CD8-positive, alpha-beta memory T cell (primary cell): ENCODE data around the gene C3orf22. TPM values are rescaled to one million over a fixed set of nuclear protein-coding genes. Genes with fewer than 3 reads are reported as not detected.
A peak's percentile ranks its signal among the peaks of the same experiment; 100 is the strongest.

Experiments
- CTCF ChIA-PET: fragments of 350-600 bp; sonication (Branson Sonifier 250); formaldehyde crosslinking; loops from one replicate; lab custom pipeline; 2021; ENCODE audit warnings: antibody characterized with exemption; lab: Charles Lee
- POLR2A ChIA-PET: fragments of 350-600 bp; sonication (Branson Sonifier 250); formaldehyde crosslinking; loops from one replicate; lab custom pipeline; 2021; ENCODE audit warnings: antibody characterized with exemption; lab: Charles Lee
- DNase-seq, 5 donors: peaks; one replicate each; pipeline versions ENCODE4 v3.0.0 to v3.0.0-alpha.2; 2020 to 2022; ENCODE audit warnings: mixed read lengths in 1 of 5
- H3K27ac ChIP-seq: one replicate; pipeline ENCODE4 v1.7.0; 2013; ENCODE audit warnings: low read depth, mild to moderate bottlenecking, low read length, moderate library complexity
- H3K27me3 ChIP-seq: 2 replicates; pipeline ENCODE4 v1.7.0; 2013; ENCODE audit warnings: low read length, mild to moderate bottlenecking; ENCODE audit not compliant: insufficient read depth, poor library complexity, severe bottlenecking
- H3K36me3 ChIP-seq: 2 replicates; pipeline ENCODE4 v1.7.0; 2013; ENCODE audit warnings: mild to moderate bottlenecking, low read length, moderate library complexity; ENCODE audit not compliant: insufficient read depth
- H3K4me1 ChIP-seq: 2 replicates; pipeline ENCODE4 v1.7.0; 2013; ENCODE audit warnings: mild to moderate bottlenecking, low read length, moderate library complexity; ENCODE audit not compliant: insufficient read depth
- H3K4me3 ChIP-seq: 2 replicates; pipeline ENCODE4 v1.7.0; 2013; ENCODE audit warnings: mild to moderate bottlenecking, low read length
- H3K9me3 ChIP-seq: 2 replicates; pipeline ENCODE4 v1.7.0; 2013; ENCODE audit warnings: mild to moderate bottlenecking, low read length
- H3K27ac Mint-ChIP-seq, 8 donors: one replicate each; pipeline ENCODE4 v1.8.0; 2020 to 2021; ENCODE audit warnings: mixed read lengths in 8 of 8, mild to moderate bottlenecking in 6 of 8, inconsistent platforms in 3 of 8, moderate library complexity in 3 of 8
- H3K27me3 Mint-ChIP-seq, 2 donors: one replicate each; pipeline ENCODE4 v1.8.0; 2020 to 2021; ENCODE audit warnings: mixed read lengths in 2 of 2, mild to moderate bottlenecking in 1 of 2, moderate library complexity in 1 of 2
- H3K36me3 Mint-ChIP-seq, 3 donors: one replicate each; pipeline ENCODE4 v1.8.0; 2020 to 2021; ENCODE audit warnings: mixed read lengths in 3 of 3, inconsistent platforms in 1 of 3, mild to moderate bottlenecking in 1 of 3
- H3K4me1 Mint-ChIP-seq, 3 donors: one replicate each; pipeline ENCODE4 v1.8.0; 2020 to 2021; ENCODE audit warnings: mixed read lengths in 3 of 3, inconsistent platforms in 1 of 3, mild to moderate bottlenecking in 1 of 3
- H3K4me3 Mint-ChIP-seq, 7 donors: one replicate each; pipeline ENCODE4 v1.8.0; 2020 to 2021; ENCODE audit warnings: mixed read lengths in 7 of 7, mild to moderate bottlenecking in 6 of 7, moderate library complexity in 4 of 7, inconsistent platforms in 2 of 7
- H3K9me3 Mint-ChIP-seq, 5 donors: one replicate each; pipeline ENCODE4 v1.8.0; 2020 to 2022; ENCODE audit warnings: mixed read lengths in 5 of 5, mild to moderate bottlenecking in 3 of 5, moderate library complexity in 2 of 5, inconsistent platforms in 1 of 5
- polyA plus RNA-seq: library from polyadenylated mRNA; unstranded; fragments of 300-500 nt; fragmentation: Illumina TruSeq; gene quantifications from one replicate; pipeline ENCODE4 v1.2.3, GENCODE V29; 2021
- total RNA-seq, 2 experiments: library from RNA; stranded (reverse); gene quantifications; one replicate each; pipeline ENCODE4 v1.2.3, GENCODE V29; 2021

C3orf22 gene
- total and polyA plus RNA-seq, 3 experiments from 2014 or later: not detected

DNA sequence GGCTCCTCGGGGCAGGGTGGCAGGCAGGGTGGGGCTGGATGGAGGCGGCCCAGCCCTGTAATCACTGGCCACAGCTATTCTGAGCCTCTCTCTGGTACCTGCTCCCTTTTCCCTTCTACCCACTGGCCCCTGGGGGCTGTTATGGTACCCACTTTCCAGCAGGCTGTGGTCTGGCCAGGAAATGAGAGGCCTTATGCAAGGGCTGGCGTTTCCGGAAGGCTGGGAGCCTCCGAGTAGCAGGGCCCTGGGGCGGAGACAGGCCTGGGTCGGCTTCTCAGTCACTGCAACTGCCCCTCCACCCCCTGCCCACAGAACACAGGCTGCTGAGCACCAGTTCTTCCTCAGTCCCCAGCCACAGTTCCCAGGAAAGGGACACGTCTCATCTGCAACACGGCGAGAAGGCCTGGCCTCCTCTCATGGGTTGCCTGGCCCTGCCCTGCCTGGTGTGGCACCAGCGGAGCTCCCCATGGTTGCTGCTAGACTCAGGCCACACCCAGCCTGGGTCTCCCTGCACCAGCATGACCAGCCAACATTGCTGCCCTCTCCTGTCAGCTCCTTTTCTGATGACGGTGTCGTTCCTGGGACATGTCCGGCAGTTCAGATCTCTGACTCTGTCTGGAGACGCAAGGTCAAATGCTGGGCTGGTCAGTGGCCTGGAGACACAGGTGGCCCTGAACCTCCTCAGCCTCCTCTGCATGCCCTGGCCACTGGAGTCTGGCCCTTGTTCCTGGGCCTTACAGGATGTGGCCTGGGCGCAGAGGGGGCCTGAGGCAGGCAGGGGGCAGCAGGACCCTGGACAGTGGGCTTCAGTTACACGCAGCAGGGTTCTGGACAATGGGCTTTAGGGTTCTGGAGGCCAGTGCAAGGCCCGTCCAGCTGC is 28.3 kb downstream of the C3orf22 start:
- H3K9me3 Mint-ChIP-seq: no peaks in the 10 kb centered on the region
- H3K4me3 ChIP-seq: no peak overlapping the region
- no peaks in the 10 kb centered on the region for H3K9me3 ChIP-seq
- H3K4me1 ChIP-seq: no peaks in the 10 kb centered on the region
- no peak overlapping the region for H3K4me3 Mint-ChIP-seq
- H3K27ac Mint-ChIP-seq: peak overlapping the region in 1 of 8 donors; percentile 79
- POLR2A ChIA-PET: no interaction called here
- H3K36me3 Mint-ChIP-seq: no peaks in the 10 kb centered on the region
- H3K27me3 Mint-ChIP-seq: peaks cover 5 to 10% of the 10 kb centered on the region in 2 donors
- CTCF ChIA-PET: interaction anchor here (2.3 kb wide), 1 partner anchor 9 kb away, joined by 14 read pairs; no protein-coding TSS in a partner anchor
- no peak overlapping the region for H3K27ac ChIP-seq
- H3K36me3 ChIP-seq: no peaks in the 10 kb centered on the region
- no peaks in the 10 kb centered on the region for H3K4me1 Mint-ChIP-seq
- H3K27me3 ChIP-seq: no peaks in the 10 kb centered on the region
- peak in 1 of 5 donors; percentile 39 for DNase-seq

- peaks cover 9 to 14% of the 10 kb centered on the region in 2 donors for H3K27me3 Mint-ChIP-seq
These were observed 29.1 kb downstream of the C3orf22 start for GRCh38 chr3:126529585-126530170.

GRCh38 chr3:126528800-126529541 is 29.8 kb downstream of the C3orf22 start:
- DNase-seq: no peak
- Mint-ChIP-seq H3K4me3 (no peak overlapping the region), H3K9me3 (no peaks in the 10 kb centered on the region), H3K36me3 (no peaks in the 10 kb centered on the region), H3K4me1 (no peaks in the 10 kb centered on the region), H3K27ac (peak overlapping the region in 1 of 8 donors; percentile 41), H3K27me3 (peaks cover 10% of the 10 kb centered on the region in 2 donors)
- no peak overlapping the region for H3K4me3 ChIP-seq
- ChIA-PET CTCF (no interaction called here), POLR2A (no interaction called here)
- no peaks in the 10 kb centered on the region for H3K27me3 ChIP-seq
- no peaks in the 10 kb centered on the region for H3K36me3 ChIP-seq
- no peaks in the 10 kb centered on the region for H3K9me3 ChIP-seq
- no peaks in the 10 kb centered on the region for H3K4me1 ChIP-seq
- no peak overlapping the region for H3K27ac ChIP-seq

More at GRCh38 chr3:126529585-126530170, 29.1 kb downstream of the C3orf22 start:
- Histone ChIP-seq H3K36me3 (no peaks in the 10 kb centered on the region), H3K9me3 (no peaks in the 10 kb centered on the region), H3K27ac (no peak overlapping the region), H3K27me3 (no peaks in the 10 kb centered on the region), H3K4me1 (no peaks in the 10 kb centered on the region), H3K4me3 (no peak overlapping the region)
- no peak for DNase-seq
- H3K4me3 Mint-ChIP-seq: no peak overlapping the region
- ChIA-PET POLR2A (no interaction called here), CTCF (interaction anchor here (2.3 kb wide), 1 partner anchor 8 kb away, joined by 14 read pairs; no protein-coding TSS in a partner anchor)
- H3K4me1 Mint-ChIP-seq: no peaks in the 10 kb centered on the region
- no peak overlapping the region for H3K27ac Mint-ChIP-seq
- no peaks in the 10 kb centered on the region for H3K36me3 Mint-ChIP-seq
- H3K9me3 Mint-ChIP-seq: no peaks in the 10 kb centered on the region

DNA sequence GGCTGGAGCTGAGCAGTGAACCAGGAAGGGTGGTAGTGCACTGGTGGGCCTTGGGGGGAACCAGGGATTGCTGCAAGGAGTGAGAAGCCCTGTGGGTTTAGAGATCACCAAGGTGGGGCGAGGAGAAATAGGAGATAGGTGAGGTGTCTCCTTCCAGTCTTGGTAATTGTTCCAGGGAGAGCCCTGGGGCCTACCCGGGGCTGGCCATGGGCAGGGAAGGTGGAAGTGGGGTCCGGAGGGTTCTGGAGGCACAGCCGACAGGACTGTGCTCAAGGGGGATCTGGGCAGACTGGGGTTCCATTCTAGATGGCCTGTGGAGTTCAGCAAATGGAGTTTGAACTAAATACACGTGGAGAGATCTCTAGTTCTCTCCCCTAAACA is 30.3 kb downstream of the C3orf22 start:
- no peak overlapping the region for H3K4me3 Mint-ChIP-seq
- Histone ChIP-seq H3K4me1 (no peaks in the 10 kb centered on the region), H3K9me3 (no peaks in the 10 kb centered on the region), H3K36me3 (no peaks in the 10 kb centered on the region), H3K27me3 (no peaks in the 10 kb centered on the region), H3K4me3 (no peak overlapping the region), H3K27ac (no peak overlapping the region)
- no peaks in the 10 kb centered on the region for H3K4me1 Mint-ChIP-seq
- DNase-seq: no peak
- H3K27me3 Mint-ChIP-seq: peaks cover 7 to 10% of the 10 kb centered on the region in 2 donors
- POLR2A ChIA-PET: no interaction called here
- H3K27ac Mint-ChIP-seq: peak overlapping the region in 1 of 8 donors; percentile 13
- H3K36me3 Mint-ChIP-seq: no peaks in the 10 kb centered on the region
- no peaks in the 10 kb centered on the region for H3K9me3 Mint-ChIP-seq
- CTCF ChIA-PET: no interaction called here

- Mint-ChIP-seq H3K36me3 (no peaks in the 10 kb centered on the region), H3K4me1 (no peaks in the 10 kb centered on the region), H3K27me3 (peaks cover 10 to 14% of the 10 kb centered on the region in 2 donors), H3K4me3 (no peak overlapping the region), H3K27ac (peak overlapping the region in 1 of 8 donors; percentile 3), H3K9me3 (no peaks in the 10 kb centered on the region)
- ChIA-PET CTCF (no interaction called here), POLR2A (no interaction called here)
- Histone ChIP-seq H3K4me1 (no peaks in the 10 kb centered on the region), H3K4me3 (no peak overlapping the region), H3K36me3 (no peaks in the 10 kb centered on the region), H3K9me3 (no peaks in the 10 kb centered on the region), H3K27ac (no peak overlapping the region), H3K27me3 (no peaks in the 10 kb centered on the region)
- no peak for DNase-seq
These were observed 31.1 kb downstream of the C3orf22 start for GRCh38 chr3:126527455-126528211.

DNA sequence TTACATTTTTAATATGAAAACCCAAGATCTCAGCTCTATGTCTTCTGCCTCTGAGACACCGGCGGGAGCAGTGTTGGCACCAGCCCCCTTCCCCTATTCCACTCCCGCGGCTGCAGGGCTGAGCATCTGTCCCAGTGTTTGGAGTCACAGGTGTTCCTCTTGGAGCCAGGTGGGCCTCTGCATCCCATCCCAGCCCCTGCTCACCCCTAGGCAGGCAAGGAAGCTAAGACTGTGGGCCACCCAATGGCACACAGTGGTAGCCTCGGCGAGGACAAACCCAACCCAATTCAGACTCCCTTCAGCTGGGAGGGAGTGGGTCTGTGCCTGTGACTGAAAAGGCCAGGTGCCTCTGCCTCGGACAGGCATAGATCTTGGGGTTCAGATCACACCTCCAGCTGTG is 31.7 kb downstream of the C3orf22 start:
- H3K4me1 ChIP-seq: no peaks in the 10 kb centered on the region
- peaks cover 3% of the 10 kb centered on the region for H3K27me3 ChIP-seq
- H3K9me3 Mint-ChIP-seq: no peaks in the 10 kb centered on the region
- no peaks in the 10 kb centered on the region for H3K9me3 ChIP-seq
- ChIA-PET POLR2A (no interaction called here), CTCF (no interaction called here)
- no peaks in the 10 kb centered on the region for H3K36me3 ChIP-seq
- H3K4me1 Mint-ChIP-seq: peaks cover 0 to 2% (median 0%) of the 10 kb centered on the region in 3 donors
- no peak overlapping the region for H3K4me3 ChIP-seq
- no peak for DNase-seq
- no peak overlapping the region for H3K27ac ChIP-seq
- no peak overlapping the region for H3K4me3 Mint-ChIP-seq
- H3K36me3 Mint-ChIP-seq: no peaks in the 10 kb centered on the region
- no peak overlapping the region for H3K27ac Mint-ChIP-seq
- H3K27me3 Mint-ChIP-seq: peaks cover 13 to 20% of the 10 kb centered on the region in 2 donors

- Mint-ChIP-seq H3K4me3 (no peak overlapping the region), H3K4me1 (peaks cover 0 to 2% (median 0%) of the 10 kb centered on the region in 3 donors), H3K27me3 (peaks cover 13 to 20% of the 10 kb centered on the region in 2 donors), H3K27ac (no peak overlapping the region), H3K9me3 (no peaks in the 10 kb centered on the region), H3K36me3 (no peaks in the 10 kb centered on the region)
- DNase-seq: no peak
- Histone ChIP-seq H3K27ac (no peak overlapping the region), H3K4me3 (no peak overlapping the region), H3K36me3 (no peaks in the 10 kb centered on the region), H3K9me3 (no peaks in the 10 kb centered on the region), H3K27me3 (peaks cover 3% of the 10 kb centered on the region), H3K4me1 (no peaks in the 10 kb centered on the region)
- ChIA-PET POLR2A (no interaction called here), CTCF (no interaction called here)
These were observed 32.1 kb downstream of the C3orf22 start for GRCh38 chr3:126526668-126527005.
